H1 (cell line): ENCODE results near the gene FLCN. TPM values are rescaled to one million over a fixed set of nuclear protein-coding genes. Genes with fewer than 3 reads are reported as not detected.

ENCODE experiments used
- CTCF ChIA-PET: fragments of 300-600 bp; sonication (Branson Sonifier 250); formaldehyde crosslinking; loops from one replicate; lab custom pipeline; 2021; ENCODE audit not compliant: partially characterized antibody; lab: Charles Lee
- POLR2A ChIA-PET: fragments of 300-600 bp; sonication (Branson Sonifier 250); formaldehyde crosslinking; loops from one replicate; lab custom pipeline; 2021; ENCODE audit warnings: inconsistent platforms; ENCODE audit not compliant: partially characterized antibody; lab: Charles Lee
- DNase-seq, 2 experiments: peaks; one replicate each; pipeline versions ENCODE4 v3.0.0 to v3.0.0-alpha.2; 2010 to 2022; ENCODE audit warnings: low spot score in 2 of 2, low read depth in 1 of 2, mixed read lengths in 1 of 2
- FAIRE-seq: peaks from 2 replicates; lab custom pipeline; 2011; peaks lifted over from hg19 to GRCh38; lab: Jason Lieb, UNC
- H2AFZ ChIP-seq: 2 replicates; pipeline ENCODE4 v1.8.1; 2012; ENCODE audit warnings: low read length, inconsistent platforms
- H2AK5ac ChIP-seq: 2 replicates; pipeline ENCODE4 v1.6.1; 2013; ENCODE audit warnings: low read depth, low read length
- H2BK120ac ChIP-seq: replicated peaks from 2 replicates; pipeline ENCODE3; 2013; ENCODE audit warnings: low read depth, low read length, inconsistent platforms
- H2BK12ac ChIP-seq: 2 replicates; pipeline ENCODE4 v1.6.1; 2013; ENCODE audit warnings: low read depth, low read length
- H2BK15ac ChIP-seq: 2 replicates; pipeline ENCODE4 v1.6.1; 2013; ENCODE audit warnings: low read length
- H2BK20ac ChIP-seq: 2 replicates; pipeline ENCODE4 v1.6.1; 2013; ENCODE audit warnings: low read length
- H2BK5ac ChIP-seq: 2 replicates; pipeline ENCODE4 v1.6.1; 2013; ENCODE audit warnings: low read depth, low read length
- H3K14ac ChIP-seq: 2 replicates; pipeline ENCODE4 v1.6.1; 2013; ENCODE audit warnings: inconsistent platforms; ENCODE audit not compliant: insufficient read length
- H3K18ac ChIP-seq: 2 replicates; pipeline ENCODE4 v1.6.1; 2013; ENCODE audit warnings: low read length; ENCODE audit errors: extremely low read depth
- H3K23ac ChIP-seq: 2 replicates; pipeline ENCODE4 v1.6.1; 2013; ENCODE audit warnings: inconsistent platforms; ENCODE audit not compliant: insufficient read length
- H3K23me2 ChIP-seq: 2 replicates; pipeline ENCODE4 v1.6.1; 2013; ENCODE audit warnings: low read depth, low read length
- H3K27ac ChIP-seq: 2 replicates; pipeline ENCODE4 v1.6.1; 2011; ENCODE audit warnings: low read depth, low read length, inconsistent platforms
- H3K27me3 ChIP-seq, 4 experiments: replicated peaks in 1 of 4; 1 replicate in 1 of 4; 2 replicates in 3 of 4; pipeline versions ENCODE4 v1.6.1 to v1.8.1; 2011 to 2013; ENCODE audit warnings: low read length in 3 of 4, mild to moderate bottlenecking in 3 of 4, inconsistent platforms in 2 of 4, mixed read lengths in 2 of 4, moderate library complexity in 1 of 4; ENCODE audit not compliant: control insufficient read depth in 3 of 4, insufficient read depth in 3 of 4; ENCODE audit errors: extremely low read depth in 1 of 4
- H3K36me3 ChIP-seq, 4 experiments: 2 replicates each; pipeline versions ENCODE4 v1.6.1 to v1.8.1; 2011 to 2013; ENCODE audit warnings: mild to moderate bottlenecking in 4 of 4, low read length in 3 of 4, moderate library complexity in 2 of 4, control low read depth in 1 of 4, inconsistent platforms in 1 of 4; ENCODE audit not compliant: insufficient read depth in 4 of 4, control insufficient read depth in 2 of 4
- H3K4ac ChIP-seq: replicated peaks from 2 replicates; pipeline ENCODE3; 2013; ENCODE audit warnings: low read length, low read depth, mixed read lengths, inconsistent platforms; ENCODE audit not compliant: insufficient read length
- H3K4me1 ChIP-seq, 4 experiments: replicated peaks in 1 of 4; 1 replicate in 1 of 4; 2 replicates in 3 of 4; pipeline versions ENCODE4 v1.6.1 to v1.8.1; 2011 to 2013; ENCODE audit warnings: low read length in 3 of 4, inconsistent platforms in 2 of 4, mixed read lengths in 1 of 4; ENCODE audit not compliant: insufficient read depth in 4 of 4, control insufficient read depth in 3 of 4
- H3K4me2 ChIP-seq, 2 experiments: 2 replicates each; pipeline versions ENCODE4 v1.6.1 to v1.8.1; 2011 to 2013; ENCODE audit warnings: low read depth in 2 of 2, low read length in 2 of 2, control low read depth in 1 of 2, inconsistent platforms in 1 of 2, mild to moderate bottlenecking in 1 of 2; ENCODE audit not compliant: insufficient read depth in 1 of 2
- H3K4me3 ChIP-seq, 4 experiments: fragments of 200-600, 300-600 bp in 1 of 4; sonication (generic), shearing (Covaris generic), sonication (Bioruptor Twin) in 1 of 4; 2 replicates each; pipeline versions ENCODE4 v1.5.1 to v1.8.1; 2011 to 2016; ENCODE audit warnings: low read length in 4 of 4, low read depth in 3 of 4, control low read depth in 2 of 4, inconsistent platforms in 2 of 4, mild to moderate bottlenecking in 2 of 4, mixed read lengths in 1 of 4, moderate library complexity in 1 of 4; ENCODE audit not compliant: insufficient read depth in 2 of 4; ENCODE audit errors: extremely low read depth in 1 of 4
- H3K56ac ChIP-seq: replicated peaks from 2 replicates; pipeline ENCODE3; 2013; ENCODE audit warnings: low read depth, mild to moderate bottlenecking, mixed read lengths, low read length, inconsistent platforms; ENCODE audit not compliant: insufficient read length
- H3K79me1 ChIP-seq: 2 replicates; pipeline ENCODE4 v1.6.1; 2013; ENCODE audit warnings: low read depth, low read length, control low read depth
- H3K79me2 ChIP-seq, 2 experiments: 2 replicates each; pipeline versions ENCODE4 v1.6.1 to v1.8.1; 2012 to 2013; ENCODE audit warnings: low read length in 2 of 2, mild to moderate bottlenecking in 2 of 2, inconsistent platforms in 1 of 2; ENCODE audit not compliant: insufficient read depth in 2 of 2, control insufficient read depth in 1 of 2
- H3K9ac ChIP-seq, 4 experiments: replicated peaks in 1 of 4; 1 replicate in 1 of 4; 2 replicates in 3 of 4; pipeline versions ENCODE4 v1.6.1 to v1.8.1; 2011 to 2013; ENCODE audit warnings: low read depth in 3 of 4, low read length in 3 of 4, control low read depth in 2 of 4, mild to moderate bottlenecking in 2 of 4, moderate library complexity in 2 of 4, inconsistent platforms in 1 of 4; ENCODE audit errors: extremely low read depth in 1 of 4
- H3K9me3 ChIP-seq, 2 experiments: 2 replicates each; pipeline versions ENCODE4 v1.6.1 to v1.8.1; 2012 to 2013; ENCODE audit warnings: mild to moderate bottlenecking in 2 of 2, moderate library complexity in 2 of 2, control low read depth in 1 of 2, inconsistent platforms in 1 of 2, low read depth in 1 of 2, low read length in 1 of 2, mixed read lengths in 1 of 2; ENCODE audit not compliant: insufficient read depth in 2 of 2
- H4K20me1 ChIP-seq, 2 experiments: replicated peaks in 1 of 2; 2 replicates each; pipeline versions ENCODE3 to v1.8.1; 2011 to 2013; ENCODE audit warnings: inconsistent platforms in 2 of 2, low read length in 2 of 2, mild to moderate bottlenecking in 1 of 2; ENCODE audit not compliant: insufficient read depth in 2 of 2, control insufficient read depth in 1 of 2
- H4K5ac ChIP-seq: 2 replicates; pipeline ENCODE4 v1.6.1; 2013; ENCODE audit warnings: low read length, low read depth, mixed read lengths, inconsistent platforms; ENCODE audit not compliant: insufficient read length
- H4K8ac ChIP-seq: 2 replicates; pipeline ENCODE4 v1.8.0; 2013; ENCODE audit warnings: mild to moderate bottlenecking, moderate library complexity, low read length, inconsistent platforms; ENCODE audit not compliant: insufficient read depth; ENCODE audit errors: extremely low read depth
- H4K91ac ChIP-seq: replicated peaks from 2 replicates; pipeline ENCODE3; 2013; ENCODE audit warnings: low read length, mixed read lengths, inconsistent platforms; ENCODE audit not compliant: insufficient read length
- ASH2L ChIP-seq: fragments of 200-600, 300-600 bp; sonication (generic); IDR thresholded peaks from one replicate; pipeline ENCODE4 v1.7.1; 2017; ENCODE audit warnings: low read length
- CEBPB ChIP-seq: IDR thresholded peaks from 2 replicates; pipeline ENCODE4 v1.6.1; 2012; ENCODE audit warnings: low read depth, low read length
- EZH2 ChIP-seq: fragments of 200-600 bp; sonication (generic); IDR thresholded peaks from 2 replicates; pipeline ENCODE4 v1.7.1; 2012; ENCODE audit warnings: low read depth, mild to moderate bottlenecking, moderate library complexity, low read length, inconsistent platforms; ENCODE audit not compliant: severe bottlenecking
- GABPA ChIP-seq: IDR thresholded peaks from 2 replicates; pipeline ENCODE4 v1.6.1; 2011; ENCODE audit warnings: mild to moderate bottlenecking, low read length, moderate library complexity, borderline replicate concordance; ENCODE audit not compliant: insufficient read depth
- GTF2F1 ChIP-seq: IDR thresholded peaks from 2 replicates; pipeline ENCODE4 v1.6.1; 2012; ENCODE audit warnings: low read depth, low read length, improper control_type of control experiment, borderline replicate concordance
- JUN ChIP-seq: IDR thresholded peaks from 2 replicates; pipeline ENCODE4 v1.6.1; 2011; ENCODE audit warnings: low read depth, mild to moderate bottlenecking, improper control_type of control experiment, low read length
- KDM1A ChIP-seq: fragments of 200-600, 300-600 bp; sonication (generic); IDR thresholded peaks from 2 replicates; pipeline ENCODE4 v1.7.1; 2016; ENCODE audit warnings: mild to moderate bottlenecking, low read length, borderline replicate concordance
- POLR2A ChIP-seq, 2 experiments: IDR thresholded peaks; 1 replicate in 1 of 2; 2 replicates in 1 of 2; pipeline ENCODE4 v1.6.1; 2011; ENCODE audit warnings: low read depth in 2 of 2, low read length in 2 of 2, mild to moderate bottlenecking in 2 of 2; ENCODE audit errors: control extremely low read depth in 1 of 2
- RBBP5 ChIP-seq: IDR thresholded peaks from 2 replicates; pipeline ENCODE4 v1.7.1; 2012; ENCODE audit warnings: low read depth, mild to moderate bottlenecking, inconsistent platforms, low read length, moderate library complexity, borderline replicate concordance
- RFX5 ChIP-seq: IDR thresholded peaks from 2 replicates; pipeline ENCODE4 v1.6.1; 2011; ENCODE audit warnings: low read depth, low read length, improper control_type of control experiment, borderline replicate concordance
- RXRA ChIP-seq: IDR thresholded peaks from 2 replicates; pipeline ENCODE4 v1.6.1; 2011; ENCODE audit warnings: low read depth, mild to moderate bottlenecking, low read length, moderate library complexity; ENCODE audit not compliant: insufficient read depth
- TAF1 ChIP-seq: IDR thresholded peaks from 2 replicates; pipeline ENCODE4 v1.6.1; 2011; ENCODE audit warnings: mild to moderate bottlenecking, low read depth, low read length
- TBP ChIP-seq: IDR thresholded peaks from 2 replicates; pipeline ENCODE4 v1.6.1; 2011; ENCODE audit warnings: low read depth, low read length, improper control_type of control experiment
- WGBS, 2 experiments: shearing (Covaris generic) in 1 of 2; methylation state at CpG; one replicate each; pipeline versions ENCODE4 v1.1.6 to v1.1.7; 2013 to 2015; ENCODE audit warnings: low lambda C conversion rate in 2 of 2, mixed read lengths in 2 of 2, inconsistent platforms in 1 of 2, low coverage in 1 of 2, missing lambda C conversion rate in 1 of 2; ENCODE audit not compliant: insufficient replicate concordance in 2 of 2, insufficient coverage in 1 of 2, insufficient read length in 1 of 2; ENCODE audit errors: extremely low coverage in 1 of 2, missing lambda C conversion rate in 1 of 2; 5-methylcytosine and 5-hydroxymethylcytosine counted together
- polyA plus RNA-seq, 7 experiments: library from polyadenylated mRNA; depleted of rRNA in 3 of 7; stranded (reverse) in 5 of 7; unstranded in 2 of 7; fragments of >200 nt in 5 of 7; fragments of 200-250 nt in 2 of 7; gene quantifications; 1 replicate in 5 of 7; 2 replicates in 1 of 7; 4 replicates in 1 of 7; pipeline versions ENCODE4 v1.2.1 to v1.2.3, GENCODE V29; 2011 to 2013; ENCODE audit warnings: missing spikeins in 2 of 7, mixed read lengths in 2 of 7
- total RNA-seq: library from RNA; stranded (reverse); fragmentation: NEBNext Ultra II Directional; extraction: Animal tissue kit (Norgen Biotek cat#: 25700); gene quantifications from 2 replicates; pipeline ENCODE4 v1.2.1, GENCODE V29; 2021
- TF ChIP-seq, protein P1 (sequence below): IDR thresholded peaks from 2 replicates; pipeline ENCODE4 v1.6.1; 2011; ENCODE audit warnings: low read length, improper control_type of control experiment

Gene FLCN
- total and polyA plus RNA-seq, 2 of the 8 experiments (the other 6 are each of a cell fraction or from before 2014, with no cell fraction given): 15.6 to 34.6 TPM

DNA sequence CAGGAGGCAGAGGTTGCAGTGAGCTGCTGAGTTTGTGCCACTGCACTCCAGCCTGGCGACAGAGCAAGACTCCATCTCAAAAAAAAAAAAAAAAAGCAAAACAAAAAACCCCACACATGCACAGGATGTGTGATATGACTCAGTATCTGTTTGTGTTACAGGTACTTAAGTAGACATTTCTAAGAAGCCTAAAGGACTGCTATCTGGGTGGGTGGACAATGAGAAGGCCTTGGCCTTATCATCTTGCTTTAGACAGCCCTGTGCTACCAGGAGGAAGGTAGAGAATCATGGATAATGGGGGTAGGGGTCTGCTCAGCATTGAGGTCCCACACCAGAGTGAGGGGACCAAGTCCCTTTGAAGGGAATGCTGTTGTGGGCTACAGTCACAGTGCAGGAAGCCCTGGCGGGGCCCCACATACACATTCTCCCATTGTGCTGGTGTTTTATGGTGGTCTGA lies 57.6 kb downstream of the FLCN start:
- FAIRE-seq: no peak
- no peak overlapping the region for H3K4ac ChIP-seq
- no peak overlapping the region for H3K9ac ChIP-seq
- H3K36me3 ChIP-seq: peaks cover 2 to 40% (median 20%) of the 10 kb centered on the region in 4 experiments; a peak in 6 of 8 replicates
- H2AK5ac ChIP-seq: no peak overlapping the region
- H3K56ac ChIP-seq: no peak overlapping the region
- H3K79me1 ChIP-seq: no peaks in the 10 kb centered on the region
- no peak overlapping the region for H3K4me2 ChIP-seq
- H4K91ac ChIP-seq: no peak overlapping the region
- H3K14ac ChIP-seq: no peak overlapping the region
- no peak overlapping the region for H4K5ac ChIP-seq
- no peak overlapping the region for H4K8ac ChIP-seq
- H3K79me2 ChIP-seq: no peaks in the 10 kb centered on the region
- H3K27me3 ChIP-seq: no peaks in the 10 kb centered on the region
- 100% methylated on average over 2 of the region's 2 CpGs; no CpG with 5 or more reads in 1 of the 2 experiments for WGBS, 2 experiments
- H3K23me2 ChIP-seq: no peaks in the 10 kb centered on the region
- no peaks in the 10 kb centered on the region for H3K4me1 ChIP-seq
- no peak overlapping the region for H3K27ac ChIP-seq
- H2AFZ ChIP-seq: no peak overlapping the region
- no peak overlapping the region for H3K23ac ChIP-seq
- DNase-seq: no peak
- no peak overlapping the region for H3K18ac ChIP-seq
- H3K4me3 ChIP-seq: no peak overlapping the region
- H2BK120ac ChIP-seq: no peak overlapping the region
- H3K9me3 ChIP-seq: no peaks in the 10 kb centered on the region
- no peak overlapping the region for H2BK12ac ChIP-seq
- CTCF ChIA-PET: interaction anchor here (0.8 kb wide), 1 partner anchor 10 kb away, joined by 3 read pairs; no protein-coding TSS in a partner anchor
- no peak overlapping the region for H2BK20ac ChIP-seq
- POLR2A ChIA-PET: no interaction called here
- H2BK5ac ChIP-seq: no peak overlapping the region
- peaks cover 0 to 13% of the 10 kb centered on the region in 2 experiments for H4K20me1 ChIP-seq
- H2BK15ac ChIP-seq: no peak overlapping the region
- TF ChIP-seq RFX5: no peak
- TF ChIP-seq EZH2: no peak
- TF ChIP-seq ASH2L: no peak
- TF ChIP-seq RBBP5: no peak
- TF ChIP-seq JUN: no peak
- TF ChIP-seq POLR2A (IDR thresholded peaks at IDR 0.05; ENCODE audit: control extremely low read depth in 1 of 2, low read depth in 2 of 2, low read length in 2 of 2): no peak
- no peak for TF ChIP-seq CEBPB
- TF ChIP-seq TBP: no peak
- TF ChIP-seq, protein P1, sequence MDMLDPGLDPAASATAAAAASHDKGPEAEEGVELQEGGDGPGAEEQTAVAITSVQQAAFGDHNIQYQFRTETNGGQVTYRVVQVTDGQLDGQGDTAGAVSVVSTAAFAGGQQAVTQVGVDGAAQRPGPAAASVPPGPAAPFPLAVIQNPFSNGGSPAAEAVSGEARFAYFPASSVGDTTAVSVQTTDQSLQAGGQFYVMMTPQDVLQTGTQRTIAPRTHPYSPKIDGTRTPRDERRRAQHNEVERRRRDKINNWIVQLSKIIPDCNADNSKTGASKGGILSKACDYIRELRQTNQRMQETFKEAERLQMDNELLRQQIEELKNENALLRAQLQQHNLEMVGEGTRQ: no peak
- no peak for TF ChIP-seq GABPA
- TF ChIP-seq KDM1A: no peak
- TF ChIP-seq GTF2F1: no peak
- TF ChIP-seq TAF1: no peak
- no peak for TF ChIP-seq RXRA
